ENCODE results near the gene TEX29. TPM values are rescaled to one million over a fixed set of nuclear protein-coding genes. Genes with fewer than 3 reads are reported as not detected.

The TEX29 gene
- total and polyA plus RNA-seq, 8 donors, result 0.35 to 1.2 (median 0.58) TPM

GRCh38 chr13:111322001-111322915 lies 1.8 kb downstream of the TEX29 start:
- H3K27ac ChIP-seq, result no peak overlapping the region
- no peaks in the 10 kb centered on the region for H3K36me3 ChIP-seq
- no peak overlapping the region for H3K4me3 ChIP-seq
- intact Hi-C loops (cut with DNase I), result no loop called here
- no peaks in the 10 kb centered on the region for H3K27me3 ChIP-seq
- DNase-seq (no peak), ATAC-seq (no peak)
- no peaks in the 10 kb centered on the region for H3K4me1 ChIP-seq
- TF ChIP-seq, protein P1, sequence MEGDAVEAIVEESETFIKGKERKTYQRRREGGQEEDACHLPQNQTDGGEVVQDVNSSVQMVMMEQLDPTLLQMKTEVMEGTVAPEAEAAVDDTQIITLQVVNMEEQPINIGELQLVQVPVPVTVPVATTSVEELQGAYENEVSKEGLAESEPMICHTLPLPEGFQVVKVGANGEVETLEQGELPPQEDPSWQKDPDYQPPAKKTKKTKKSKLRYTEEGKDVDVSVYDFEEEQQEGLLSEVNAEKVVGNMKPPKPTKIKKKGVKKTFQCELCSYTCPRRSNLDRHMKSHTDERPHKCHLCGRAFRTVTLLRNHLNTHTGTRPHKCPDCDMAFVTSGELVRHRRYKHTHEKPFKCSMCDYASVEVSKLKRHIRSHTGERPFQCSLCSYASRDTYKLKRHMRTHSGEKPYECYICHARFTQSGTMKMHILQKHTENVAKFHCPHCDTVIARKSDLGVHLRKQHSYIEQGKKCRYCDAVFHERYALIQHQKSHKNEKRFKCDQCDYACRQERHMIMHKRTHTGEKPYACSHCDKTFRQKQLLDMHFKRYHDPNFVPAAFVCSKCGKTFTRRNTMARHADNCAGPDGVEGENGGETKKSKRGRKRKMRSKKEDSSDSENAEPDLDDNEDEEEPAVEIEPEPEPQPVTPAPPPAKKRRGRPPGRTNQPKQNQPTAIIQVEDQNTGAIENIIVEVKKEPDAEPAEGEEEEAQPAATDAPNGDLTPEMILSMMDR (IDR thresholded peaks at IDR 0.05), result no peak
- H3K9me3 ChIP-seq, result no peaks in the 10 kb centered on the region

DNA sequence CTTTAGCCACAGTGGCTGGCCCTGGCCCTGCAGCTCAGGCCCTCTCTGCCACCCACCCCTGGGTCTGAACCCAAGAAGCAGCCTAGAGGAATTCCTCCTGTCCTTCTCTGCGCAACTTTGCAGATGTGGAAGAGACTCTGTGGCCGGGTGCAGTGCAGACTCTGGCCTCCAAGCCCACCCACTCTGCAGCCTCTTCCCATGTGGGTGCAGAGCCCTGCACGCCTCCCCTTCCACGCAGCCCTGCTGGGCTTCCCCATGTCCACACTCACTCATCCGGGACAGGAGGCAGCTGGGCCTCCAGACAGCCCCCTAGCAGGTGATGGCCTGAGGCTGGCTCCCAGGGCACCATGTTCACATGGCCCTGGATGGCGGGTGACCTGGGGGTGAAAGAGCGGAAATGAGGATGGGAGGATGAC lies 2.5 kb downstream of the TEX29 start:
- ATAC-seq (no peak), DNase-seq (no peak)
- Histone ChIP-seq H3K9me3 (no peaks in the 10 kb centered on the region), H3K4me3 (no peak overlapping the region), H3K27ac (no peak overlapping the region), H3K36me3 (no peaks in the 10 kb centered on the region), H3K4me1 (no peaks in the 10 kb centered on the region), H3K27me3 (no peaks in the 10 kb centered on the region)
- intact Hi-C loops (cut with DNase I), result no loop called here
- TF ChIP-seq, protein P1 (IDR thresholded peaks at IDR 0.05), result no peak

DNA sequence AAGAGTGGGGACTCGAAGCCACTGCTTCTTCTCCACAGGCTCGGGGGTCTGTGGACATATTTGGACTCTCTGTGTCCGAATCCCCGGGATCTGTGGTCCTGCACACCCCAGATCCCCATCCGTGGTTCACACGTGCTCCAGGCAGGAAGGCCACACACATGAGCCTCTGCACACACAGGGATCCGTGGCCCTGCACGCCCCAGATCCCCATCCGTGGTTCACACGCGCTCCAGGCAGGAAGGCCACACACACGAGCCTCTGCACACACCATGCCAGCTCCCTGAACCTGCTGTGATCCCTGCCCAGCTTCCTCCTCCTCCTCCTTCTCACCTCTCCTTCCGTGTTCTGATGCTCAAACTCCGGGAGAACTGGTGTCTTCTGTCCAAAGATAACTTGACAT lies 3.1 kb downstream of the TEX29 start:
- TF ChIP-seq, protein P1 (IDR thresholded peaks at IDR 0.05), result no peak
- Histone ChIP-seq H3K4me1 (no peaks in the 10 kb centered on the region), H3K36me3 (no peaks in the 10 kb centered on the region), H3K9me3 (no peaks in the 10 kb centered on the region), H3K27ac (no peak overlapping the region), H3K4me3 (no peak overlapping the region), H3K27me3 (no peaks in the 10 kb centered on the region)
- intact Hi-C loops (cut with DNase I), result no loop called here
- DNase-seq (no peak), ATAC-seq (no peak)

DNA sequence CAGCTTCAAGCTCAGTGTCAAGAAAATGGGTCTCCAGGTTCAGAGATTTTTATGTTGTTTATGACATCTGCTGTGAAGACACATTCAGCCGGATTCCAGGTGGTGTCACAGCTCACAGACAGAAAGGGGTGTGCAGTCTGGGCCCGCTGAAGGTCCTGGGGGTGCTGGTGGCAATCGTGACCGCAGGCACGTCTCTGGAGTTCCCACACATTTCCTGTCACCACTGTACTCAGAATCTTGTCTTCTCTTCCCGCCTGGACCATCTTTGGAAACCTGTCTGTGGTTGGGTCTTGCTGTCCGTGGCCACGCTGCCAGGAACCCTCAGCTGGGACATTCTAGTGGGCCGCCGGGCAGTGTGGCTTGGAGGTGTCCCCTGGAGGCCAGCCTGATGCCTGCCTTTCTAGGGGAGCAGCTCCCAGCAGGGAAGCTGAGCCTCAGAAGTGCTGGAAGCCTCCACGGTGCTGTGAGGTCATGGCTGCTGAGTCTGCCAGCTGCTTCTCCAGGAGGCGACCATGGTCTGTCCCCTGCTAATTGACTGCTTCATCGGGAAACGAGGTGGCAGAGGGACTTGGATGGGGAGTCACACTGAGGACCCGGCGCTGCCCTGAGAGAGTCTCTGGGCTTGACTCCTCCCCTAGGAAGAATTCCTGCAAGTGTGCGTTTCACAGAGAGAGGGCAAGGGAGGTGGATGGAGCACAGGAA lies 3.7 kb downstream of the TEX29 start:
- Histone ChIP-seq H3K4me3 (no peak overlapping the region), H3K9me3 (no peaks in the 10 kb centered on the region), H3K27me3 (no peaks in the 10 kb centered on the region), H3K4me1 (no peaks in the 10 kb centered on the region), H3K36me3 (no peaks in the 10 kb centered on the region), H3K27ac (no peak overlapping the region)
- TF ChIP-seq, protein P1 (IDR thresholded peaks at IDR 0.05), result no peak
- intact Hi-C loops (cut with DNase I), result no loop called here
- ATAC-seq (no peak), DNase-seq (no peak)

DNA sequence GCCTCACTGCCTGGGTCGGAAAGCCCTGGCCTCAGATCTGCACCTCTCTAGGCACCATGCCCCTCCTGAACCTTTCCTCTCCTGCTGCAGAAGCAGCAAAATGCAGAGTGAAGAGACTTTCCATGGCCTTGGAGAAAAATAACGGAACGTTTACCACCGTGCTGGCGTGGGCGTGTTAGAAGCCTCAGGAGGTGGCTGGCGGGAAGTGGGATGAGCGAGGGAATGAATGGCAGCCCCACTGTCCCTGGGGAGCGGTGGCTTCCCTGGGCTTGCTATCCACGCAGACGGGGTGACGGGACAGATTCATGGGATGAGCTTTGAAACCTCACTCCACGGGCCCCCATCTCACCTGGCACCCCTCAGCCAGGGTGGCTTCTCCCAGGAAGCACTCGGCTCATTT lies 4.3 kb downstream of the TEX29 start:
- intact Hi-C loops (cut with DNase I), result no loop called here
- Histone ChIP-seq H3K36me3 (no peaks in the 10 kb centered on the region), H3K9me3 (no peaks in the 10 kb centered on the region), H3K4me3 (no peak overlapping the region), H3K27me3 (no peaks in the 10 kb centered on the region), H3K27ac (no peak overlapping the region), H3K4me1 (no peaks in the 10 kb centered on the region)
- DNase-seq (peak in 1 of 4 donors; percentile 48), ATAC-seq (no peak)
- TF ChIP-seq, protein P1 (IDR thresholded peaks at IDR 0.05), result no peak

Data from left lung (tissue), 10 donors.